Spleen (tissue), 11 donors: ENCODE data around the gene TIGD6. TPM values are rescaled to one million over a fixed set of nuclear protein-coding genes. Genes with fewer than 3 reads are reported as not detected.
"Not testable (repeated sequence)": the region's sequence is repeated elsewhere in the genome, so short reads cannot be mapped to it uniquely, and the experiment has no call there.

ENCODE experiments used
- DNase-seq: peaks from one replicate; pipeline ENCODE4 v3.0.0-alpha.2; 2020
- H3K27ac ChIP-seq, 8 donors: fragments of 200-600 bp; sonication (generic) in 7 of 8; 1 replicate in 4 of 8; 2 replicates in 4 of 8; pipeline versions ENCODE4 v1.5.0 to v1.8.0; 2016 to 2021; ENCODE audit warnings: inconsistent platforms in 4 of 8, mild to moderate bottlenecking in 4 of 8, moderate library complexity in 1 of 8
- H3K27me3 ChIP-seq, 7 donors: fragments of 200-600 bp; sonication (generic) in 6 of 7; replicated peaks in 1 of 7; 1 replicate in 4 of 7; 2 replicates in 3 of 7; pipeline versions ENCODE4 v1.5.0 to v1.8.0; 2016 to 2021; ENCODE audit warnings: inconsistent platforms in 3 of 7, mild to moderate bottlenecking in 1 of 7
- H3K36me3 ChIP-seq, 6 donors: fragments of 200-600 bp; sonication (generic) in 5 of 6; 1 replicate in 4 of 6; 2 replicates in 2 of 6; pipeline versions ENCODE4 v1.5.0 to v1.8.0; 2016 to 2021; ENCODE audit warnings: inconsistent platforms in 2 of 6
- H3K4me1 ChIP-seq, 6 donors: fragments of 200-600 bp; sonication (generic) in 5 of 6; 1 replicate in 3 of 6; 2 replicates in 3 of 6; pipeline versions ENCODE4 v1.5.0 to v1.8.0; 2016 to 2021; ENCODE audit warnings: inconsistent platforms in 3 of 6
- H3K4me3 ChIP-seq, 8 donors: fragments of 200-600 bp; sonication (generic) in 7 of 8; 1 replicate in 4 of 8; 2 replicates in 4 of 8; pipeline versions ENCODE4 v1.5.0 to v1.8.0; 2016 to 2021; ENCODE audit warnings: inconsistent platforms in 4 of 8, mild to moderate bottlenecking in 4 of 8, moderate library complexity in 2 of 8
- H3K9me3 ChIP-seq, 8 donors: fragments of 200-600 bp; sonication (generic) in 7 of 8; 1 replicate in 4 of 8; 2 replicates in 4 of 8; pipeline versions ENCODE4 v1.5.0 to v1.8.0; 2016 to 2021; ENCODE audit warnings: inconsistent platforms in 4 of 8
- POLR2A ChIP-seq, 3 donors: fragments of 450-650 bp; IDR thresholded peaks; one replicate each; pipeline ENCODE4 v1.5.1; 2017; ENCODE audit warnings: antibody characterized with exemption in 3 of 3, mild to moderate bottlenecking in 1 of 3
- POLR2AphosphoS5 ChIP-seq, 3 donors: sonication (generic); formaldehyde crosslinking; IDR thresholded peaks; one replicate each; pipeline ENCODE4 v1.5.1; 2017; ENCODE audit warnings: antibody characterized with exemption in 3 of 3
- WGBS, 5 donors: extraction: QIAGEN DNeasy Blood & Tissue Kit in 3 of 5; methylation state at CpG; one replicate each; pipeline versions ENCODE4 v1.1.5 to v1.1.7; 2013 to 2018; 5-methylcytosine and 5-hydroxymethylcytosine counted together
- intact Hi-C: fragments of 100-400 bp; cut with DNase I; formaldehyde crosslinking; loops from one replicate; pipeline ENCODE4 v1.15.0; 2023; ENCODE audit warnings: low total_unique reads
- polyA plus RNA-seq, 3 donors: library from polyadenylated mRNA; stranded (reverse); fragments of 200-250 nt; gene quantifications; one replicate each; pipeline ENCODE4 v1.2.1, GENCODE V29; 2013
- total RNA-seq, 7 donors: library from RNA; depleted of rRNA in 3 of 7; stranded (reverse); fragments of >200 nt in 3 of 7; fragmentation: NEBNext Ultra II Directional in 4 of 7; extraction: Animal tissue kit (Norgen Biotek cat#: 25700) in 4 of 7; gene quantifications; one replicate each; pipeline versions ENCODE4 v1.1.0 to v1.2.1, GENCODE V29; 2016 to 2021
- TF ChIP-seq, protein P1 (sequence below), 11 experiments: fragments of 200-600 bp in 7 of 11; fragments of 450-650 bp in 4 of 11; sonication (generic) in 4 of 11; IDR thresholded peaks in 8 of 11; conservative IDR thresholded peaks in 3 of 11; 1 replicate in 7 of 11; 2 replicates in 4 of 11; pipeline versions ENCODE4 v1.4.0 to v1.8.0; 2016 to 2021; ENCODE audit warnings: antibody characterized with exemption in 11 of 11, inconsistent platforms in 4 of 11, mild to moderate bottlenecking in 1 of 11
- donor health status: healthy with polysubstance abuse.
- donor health status: DM: no; HTN: no; CAD: no; lungs with moderate emphysema.
- donor health status: DM: no; HTN: no; CAD: no.
- donor health status: Bipolar disorder and iron deficiency.
- donor health status: healthy.
- donor health status: DM: no; HTN: no; CAD: no.
- donor health status: DM: yes; HTN: yes; CAD: no.

TIGD6 gene
- total and polyA plus RNA-seq, 10 donors, result 2.4 to 5.8 (median 3.4) TPM

DNA sequence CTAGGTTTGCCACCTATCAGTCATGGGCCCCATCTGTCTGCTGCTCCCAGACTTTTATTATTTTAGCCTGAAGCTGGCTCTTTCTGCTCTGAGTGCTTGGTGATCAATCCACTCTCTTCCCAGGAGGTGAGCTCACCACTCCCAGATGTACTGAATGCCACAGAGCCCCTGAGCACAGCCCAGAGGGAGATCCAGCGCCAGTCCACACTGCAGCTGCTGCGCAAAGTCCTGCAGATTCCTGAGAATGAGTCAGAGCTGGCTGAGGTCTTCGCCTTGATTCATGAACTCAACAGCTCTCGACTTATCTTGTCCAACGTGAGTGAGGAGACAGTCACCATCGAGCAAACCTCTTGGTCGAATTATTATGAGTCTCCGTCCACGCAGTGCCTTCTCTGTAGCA lies 36.1 kb upstream of the TIGD6 start:
- no peak for DNase-seq
- 87 to 98% (median 96%) methylated on average over 9 of the region's 9 CpGs for WGBS, 5 donors
- Histone ChIP-seq H3K4me3 (no peak overlapping the region), H3K36me3 (peaks cover 9 to 100% (median 91%) of the 10 kb centered on the region in 6 donors), H3K27ac (no peak overlapping the region), H3K9me3 (no peaks in the 10 kb centered on the region), H3K4me1 (no peaks in the 10 kb centered on the region), H3K27me3 (no peaks in the 10 kb centered on the region)
- intact Hi-C loops, result no loop called here
- TF ChIP-seq, protein P1, sequence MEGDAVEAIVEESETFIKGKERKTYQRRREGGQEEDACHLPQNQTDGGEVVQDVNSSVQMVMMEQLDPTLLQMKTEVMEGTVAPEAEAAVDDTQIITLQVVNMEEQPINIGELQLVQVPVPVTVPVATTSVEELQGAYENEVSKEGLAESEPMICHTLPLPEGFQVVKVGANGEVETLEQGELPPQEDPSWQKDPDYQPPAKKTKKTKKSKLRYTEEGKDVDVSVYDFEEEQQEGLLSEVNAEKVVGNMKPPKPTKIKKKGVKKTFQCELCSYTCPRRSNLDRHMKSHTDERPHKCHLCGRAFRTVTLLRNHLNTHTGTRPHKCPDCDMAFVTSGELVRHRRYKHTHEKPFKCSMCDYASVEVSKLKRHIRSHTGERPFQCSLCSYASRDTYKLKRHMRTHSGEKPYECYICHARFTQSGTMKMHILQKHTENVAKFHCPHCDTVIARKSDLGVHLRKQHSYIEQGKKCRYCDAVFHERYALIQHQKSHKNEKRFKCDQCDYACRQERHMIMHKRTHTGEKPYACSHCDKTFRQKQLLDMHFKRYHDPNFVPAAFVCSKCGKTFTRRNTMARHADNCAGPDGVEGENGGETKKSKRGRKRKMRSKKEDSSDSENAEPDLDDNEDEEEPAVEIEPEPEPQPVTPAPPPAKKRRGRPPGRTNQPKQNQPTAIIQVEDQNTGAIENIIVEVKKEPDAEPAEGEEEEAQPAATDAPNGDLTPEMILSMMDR (IDR thresholded peaks at IDR 0.05 in 8 of 11, conservative IDR thresholded peaks at IDR 0.05 in 3 of 11), result no peak
- TF ChIP-seq POLR2A (IDR thresholded peaks at IDR 0.05) (no peak), POLR2AphosphoS5 (IDR thresholded peaks at IDR 0.05) (no peak)

DNA sequence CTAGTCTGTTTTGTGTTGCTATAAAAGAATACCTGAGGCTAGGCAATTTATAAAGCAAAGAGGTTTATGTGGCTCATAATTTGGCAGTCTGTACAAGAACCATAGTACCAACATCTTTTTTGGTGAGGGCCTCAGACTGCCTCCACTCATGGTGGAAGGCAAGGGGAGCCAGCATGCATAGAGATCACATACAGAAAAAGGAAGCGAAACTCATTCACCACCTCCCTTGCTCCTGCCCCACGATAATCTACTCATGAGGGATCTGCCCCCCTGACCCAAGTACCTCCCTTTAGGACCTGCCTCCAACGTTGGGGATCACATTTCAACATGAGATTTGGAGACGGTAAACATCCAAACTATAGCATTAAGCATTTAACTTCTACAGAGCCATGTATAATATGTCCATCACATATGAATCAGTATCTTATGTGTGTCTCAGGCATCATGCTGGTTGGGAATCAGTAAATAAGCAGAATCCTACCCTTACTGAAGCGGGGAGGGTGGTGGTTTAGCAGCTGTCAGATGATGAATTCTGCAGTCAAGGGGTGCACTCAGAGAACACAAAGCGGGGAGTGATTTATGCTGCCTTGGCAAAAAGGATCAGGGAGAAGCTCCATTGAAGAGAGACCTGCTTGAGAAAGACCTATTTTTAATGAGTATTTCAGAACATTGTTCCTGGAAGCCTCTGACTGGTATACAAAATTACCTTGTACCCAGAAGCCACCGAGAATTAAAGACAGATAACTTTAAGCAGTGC lies 34.9 kb upstream of the TIGD6 start:
- Histone ChIP-seq H3K4me1 (no peaks in the 10 kb centered on the region), H3K27ac (no peak overlapping the region), H3K27me3 (no peaks in the 10 kb centered on the region), H3K36me3 (peaks cover 6 to 100% (median 91%) of the 10 kb centered on the region in 6 donors), H3K4me3 (no peak overlapping the region), H3K9me3 (no peaks in the 10 kb centered on the region)
- WGBS, 5 donors, result 72 to 83% (median 76%) methylated on average over 7 of the region's 7 CpGs
- TF ChIP-seq, protein P1 (IDR thresholded peaks at IDR 0.05 in 8 of 11, conservative IDR thresholded peaks at IDR 0.05 in 3 of 11), result no peak
- TF ChIP-seq POLR2A (IDR thresholded peaks at IDR 0.05) (no peak), POLR2AphosphoS5 (IDR thresholded peaks at IDR 0.05) (no peak)
- no peak for DNase-seq
- intact Hi-C loops, result no loop called here

DNA sequence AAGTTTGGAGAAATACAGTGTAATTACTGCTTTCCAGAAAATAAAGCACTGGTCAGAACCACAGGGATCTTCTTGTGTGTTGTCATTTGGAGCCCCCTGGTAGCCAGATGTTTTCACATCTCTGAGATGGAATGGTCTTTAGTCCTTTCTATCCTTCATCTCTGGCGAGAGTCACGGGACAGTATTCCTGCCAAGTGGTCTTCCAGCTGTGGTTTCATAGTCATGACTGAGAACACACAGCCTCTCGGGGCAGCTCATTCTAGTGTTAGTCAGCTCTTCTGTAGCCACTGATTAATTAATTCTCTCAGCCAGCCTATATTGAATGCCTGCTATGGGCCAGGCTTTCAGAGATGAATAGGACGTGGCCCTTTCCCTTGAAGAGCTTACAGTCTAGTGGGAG lies 34.2 kb upstream of the TIGD6 start:
- WGBS, 5 donors, result 82 to 93% (median 87%) methylated on average over 4 of the region's 4 CpGs
- DNase-seq, result no peak
- no peak overlapping the region for H3K27ac ChIP-seq
- H3K4me3 ChIP-seq, result no peak overlapping the region
- intact Hi-C loops, result no loop called here
- no peaks in the 10 kb centered on the region for H3K27me3 ChIP-seq
- no peaks in the 10 kb centered on the region for H3K4me1 ChIP-seq
- TF ChIP-seq POLR2AphosphoS5 (IDR thresholded peaks at IDR 0.05) (no peak), POLR2A (IDR thresholded peaks at IDR 0.05) (no peak)
- TF ChIP-seq, protein P1 (IDR thresholded peaks at IDR 0.05 in 8 of 11, conservative IDR thresholded peaks at IDR 0.05 in 3 of 11), result no peak
- H3K36me3 ChIP-seq, result peaks cover 6 to 100% (median 93%) of the 10 kb centered on the region in 6 donors
- H3K9me3 ChIP-seq, result no peaks in the 10 kb centered on the region

DNA sequence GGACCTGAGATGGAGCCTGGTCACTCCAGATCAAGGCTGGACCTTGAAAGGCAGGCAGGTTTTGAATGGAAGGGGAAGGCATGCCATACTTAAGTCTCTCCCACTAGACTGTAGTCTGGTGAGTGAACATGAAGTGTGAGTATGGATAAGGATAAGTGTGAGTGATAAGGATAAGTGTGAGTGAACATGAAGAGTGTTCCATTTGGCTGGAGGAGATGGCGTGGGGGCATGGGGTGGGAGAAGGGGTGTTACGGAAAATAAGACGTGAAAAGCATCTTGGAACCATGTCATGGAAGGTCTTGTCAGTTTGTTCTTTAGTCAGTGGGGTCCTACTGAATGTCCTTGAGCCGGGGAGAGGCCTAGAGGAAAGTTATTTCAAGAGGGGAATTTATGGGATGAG lies 32.9 kb upstream of the TIGD6 start:
- TF ChIP-seq, protein P1 (IDR thresholded peaks at IDR 0.05 in 8 of 11, conservative IDR thresholded peaks at IDR 0.05 in 3 of 11), result no peak
- TF ChIP-seq POLR2AphosphoS5 (IDR thresholded peaks at IDR 0.05) (no peak), POLR2A (IDR thresholded peaks at IDR 0.05) (no peak)
- 94 to 98% (median 96%) methylated on average over 4 of the region's 4 CpGs for WGBS, 5 donors
- peaks cover 6 to 99% (median 89%) of the 10 kb centered on the region in 6 donors for H3K36me3 ChIP-seq

DNA sequence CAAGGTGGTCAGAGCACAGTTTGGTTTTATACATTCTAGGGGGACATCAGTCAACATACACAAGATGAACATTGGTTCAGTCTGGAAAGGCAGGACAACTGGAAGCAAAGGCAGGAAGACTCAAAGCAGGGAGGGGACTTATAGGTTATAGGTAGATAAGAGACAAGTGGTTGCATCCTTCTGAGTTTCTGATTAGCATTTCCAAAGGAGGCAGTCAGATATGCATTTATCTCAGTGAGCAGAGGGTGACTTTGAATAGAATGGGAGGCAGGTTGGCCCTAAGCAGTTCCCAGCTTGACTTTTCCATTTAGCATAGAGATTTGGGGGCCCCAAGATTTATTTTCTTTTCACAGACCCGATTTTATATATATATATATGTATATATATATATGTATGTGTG lies 27.6 kb upstream of the TIGD6 start:
- H3K36me3 ChIP-seq, result peaks cover 4 to 99% (median 83%) of the 10 kb centered on the region in 6 donors
- WGBS, 5 donors, result 80 to 93% (median 87%) methylated on average over 1 of the region's 1 CpG
- H3K4me3 ChIP-seq, H3K9me3 ChIP-seq, H3K27ac ChIP-seq, DNase-seq, intact Hi-C loops, H3K27me3 ChIP-seq, H3K4me1 ChIP-seq: not testable (repeated sequence)

More for the DNA sequence above, 32.9 kb upstream of the TIGD6 start:
- intact Hi-C loops, result no loop called here
- DNase-seq, result no peak
- H3K27ac ChIP-seq, result no peak overlapping the region
- H3K27me3 ChIP-seq, result no peaks in the 10 kb centered on the region
- no peaks in the 10 kb centered on the region for H3K9me3 ChIP-seq
- no peaks in the 10 kb centered on the region for H3K4me1 ChIP-seq
- no peak overlapping the region for H3K4me3 ChIP-seq
